ENCODE measurements around the gene TSSK6.

DNA sequence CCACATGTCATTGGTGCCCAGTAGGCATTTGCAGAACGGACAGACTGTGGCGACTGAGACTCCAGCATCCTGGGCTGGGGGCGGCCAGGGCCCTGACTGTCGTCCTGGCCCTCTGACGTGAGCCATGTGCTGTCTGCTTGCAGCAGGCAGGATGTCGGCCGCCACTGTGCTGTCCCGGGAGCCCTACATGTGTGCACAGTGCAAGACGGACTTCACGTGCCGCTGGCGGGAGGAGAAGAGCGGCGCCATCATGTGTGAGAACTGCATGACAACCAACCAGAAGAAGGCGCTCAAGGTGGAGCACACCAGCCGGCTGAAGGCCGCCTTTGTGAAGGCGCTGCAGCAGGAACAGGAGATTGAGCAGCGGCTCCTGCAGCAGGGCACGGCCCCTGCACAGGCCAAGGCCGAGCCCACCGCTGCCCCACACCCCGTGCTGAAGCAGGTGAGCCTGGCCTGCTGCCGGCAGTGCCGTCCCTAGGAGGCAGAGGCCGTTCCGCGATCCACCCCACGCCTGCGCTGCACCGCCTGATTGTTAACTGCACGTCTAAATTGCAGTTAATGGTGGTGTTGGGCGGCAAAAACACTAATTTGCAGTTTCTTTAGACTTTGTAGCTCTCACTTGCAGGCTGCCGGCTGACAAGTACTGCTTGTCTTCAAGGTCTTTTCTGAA lies 14.2 kb downstream of the TSSK6 start:
- TF ChIP-seq NR2C2 (CRISPR knock-in tag; IDR thresholded peaks at IDR 0.05) (no peak), SMAD3 (CRISPR knock-in tag; IDR thresholded peaks at IDR 0.05; ENCODE audit: borderline replicate concordance) (no peak), MYBL2 (CRISPR knock-in tag; IDR thresholded peaks at IDR 0.05) (no peak)
- TF ChIP-seq, protein P1, sequence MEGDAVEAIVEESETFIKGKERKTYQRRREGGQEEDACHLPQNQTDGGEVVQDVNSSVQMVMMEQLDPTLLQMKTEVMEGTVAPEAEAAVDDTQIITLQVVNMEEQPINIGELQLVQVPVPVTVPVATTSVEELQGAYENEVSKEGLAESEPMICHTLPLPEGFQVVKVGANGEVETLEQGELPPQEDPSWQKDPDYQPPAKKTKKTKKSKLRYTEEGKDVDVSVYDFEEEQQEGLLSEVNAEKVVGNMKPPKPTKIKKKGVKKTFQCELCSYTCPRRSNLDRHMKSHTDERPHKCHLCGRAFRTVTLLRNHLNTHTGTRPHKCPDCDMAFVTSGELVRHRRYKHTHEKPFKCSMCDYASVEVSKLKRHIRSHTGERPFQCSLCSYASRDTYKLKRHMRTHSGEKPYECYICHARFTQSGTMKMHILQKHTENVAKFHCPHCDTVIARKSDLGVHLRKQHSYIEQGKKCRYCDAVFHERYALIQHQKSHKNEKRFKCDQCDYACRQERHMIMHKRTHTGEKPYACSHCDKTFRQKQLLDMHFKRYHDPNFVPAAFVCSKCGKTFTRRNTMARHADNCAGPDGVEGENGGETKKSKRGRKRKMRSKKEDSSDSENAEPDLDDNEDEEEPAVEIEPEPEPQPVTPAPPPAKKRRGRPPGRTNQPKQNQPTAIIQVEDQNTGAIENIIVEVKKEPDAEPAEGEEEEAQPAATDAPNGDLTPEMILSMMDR (IDR thresholded peaks at IDR 0.05) = no peak
- TF ChIP-seq, protein P2, sequence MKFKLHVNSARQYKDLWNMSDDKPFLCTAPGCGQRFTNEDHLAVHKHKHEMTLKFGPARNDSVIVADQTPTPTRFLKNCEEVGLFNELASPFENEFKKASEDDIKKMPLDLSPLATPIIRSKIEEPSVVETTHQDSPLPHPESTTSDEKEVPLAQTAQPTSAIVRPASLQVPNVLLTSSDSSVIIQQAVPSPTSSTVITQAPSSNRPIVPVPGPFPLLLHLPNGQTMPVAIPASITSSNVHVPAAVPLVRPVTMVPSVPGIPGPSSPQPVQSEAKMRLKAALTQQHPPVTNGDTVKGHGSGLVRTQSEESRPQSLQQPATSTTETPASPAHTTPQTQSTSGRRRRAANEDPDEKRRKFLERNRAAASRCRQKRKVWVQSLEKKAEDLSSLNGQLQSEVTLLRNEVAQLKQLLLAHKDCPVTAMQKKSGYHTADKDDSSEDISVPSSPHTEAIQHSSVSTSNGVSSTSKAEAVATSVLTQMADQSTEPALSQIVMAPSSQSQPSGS (CRISPR knock-in tag; IDR thresholded peaks at IDR 0.05; ENCODE audit: borderline replicate concordance, low read depth) = no peak
